ENCODE measurements around the gene SLC39A13.

The SLC39A13 gene

DNA sequence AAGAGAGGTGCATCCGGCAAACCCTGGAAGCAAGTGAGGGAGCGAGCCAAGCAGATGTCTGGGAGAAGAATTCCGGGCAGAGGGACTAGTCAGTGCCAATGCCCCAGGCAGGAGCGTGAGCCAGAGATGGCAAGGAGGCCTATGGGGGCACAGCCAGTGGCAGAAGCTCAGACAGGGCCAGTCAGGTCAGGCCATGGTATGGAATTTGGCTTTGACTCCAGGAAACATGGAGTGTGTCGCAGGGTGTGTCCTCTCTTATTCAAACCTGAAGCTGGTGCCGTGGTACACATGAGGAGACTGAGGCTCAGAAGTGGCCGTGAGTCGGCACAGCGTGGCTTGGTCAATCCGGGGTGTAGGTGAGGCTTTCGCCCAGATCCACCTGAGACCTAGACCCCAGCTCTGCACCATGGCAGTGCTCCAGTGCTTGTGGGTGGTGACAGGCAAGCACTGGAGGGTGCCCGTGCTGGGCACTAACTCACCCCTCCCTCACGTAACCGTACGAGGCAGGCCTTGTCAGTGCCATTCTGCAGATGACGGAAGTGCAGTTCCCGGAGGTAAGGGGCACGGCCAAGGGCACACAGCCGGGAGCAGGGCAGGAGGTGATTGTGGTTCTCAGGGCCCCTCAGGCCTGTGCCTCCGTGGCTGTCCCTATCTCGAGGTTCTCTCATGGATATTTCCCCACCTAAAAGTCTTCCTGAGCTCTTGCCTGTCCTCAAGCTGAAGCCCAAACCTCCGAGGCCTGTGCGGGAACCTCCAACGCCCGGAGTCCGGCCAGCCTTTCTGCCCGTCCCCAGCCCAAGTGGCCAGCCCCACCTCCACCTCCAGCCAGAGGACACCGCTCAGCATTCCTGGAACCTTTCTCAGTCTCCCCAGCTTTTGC lies 19.5 kb upstream of the SLC39A13 start:
- Histone ChIP-seq H3K18ac (ENCODE audit: low read length) (no peak overlapping the region), H2AK5ac (ENCODE audit: low read length) (no peak overlapping the region), H2BK15ac (replicated peaks; ENCODE audit: low read depth) (no peak overlapping the region), H3K56ac (ENCODE audit: low read length) (no peak overlapping the region), H3K36me3 (ENCODE audit: control insufficient read depth, insufficient read depth, low read length) (no peaks in the 10 kb centered on the region), H3K79me2 (ENCODE audit: control insufficient read depth, insufficient read depth, low read length) (no peaks in the 10 kb centered on the region), H3K4me3 (ENCODE audit: low read length) (no peak overlapping the region), H3K9ac (ENCODE audit: low read length) (no peak overlapping the region), H3K27me3 (ENCODE audit: insufficient read depth, low read length, poor library complexity) (no peaks in the 10 kb centered on the region), H4K5ac (ENCODE audit: low read length) (no peak overlapping the region), H3K79me1 (ENCODE audit: low read length) (no peaks in the 10 kb centered on the region), H2BK5ac (ENCODE audit: low read length) (no peak overlapping the region), H3K4me2 (ENCODE audit: low read length) (no peak overlapping the region), H2BK120ac (ENCODE audit: low read depth, low read length) (no peak overlapping the region), H3K27ac (ENCODE audit: low read depth, low read length) (no peak overlapping the region), H3K4me1 (ENCODE audit: control insufficient read depth, low read depth, low read length) (no peaks in the 10 kb centered on the region), H4K8ac (ENCODE audit: low read depth, low read length) (no peak overlapping the region), H3K23ac (ENCODE audit: low read length) (no peak overlapping the region), H3K4ac (ENCODE audit: low read depth, low read length) (no peak overlapping the region)
- WGBS (ENCODE audit: extremely low coverage, insufficient coverage, low lambda C conversion rate), result no CpG with 5 or more reads among the region's 28 CpGs
- no peak for DNase-seq

DNA sequence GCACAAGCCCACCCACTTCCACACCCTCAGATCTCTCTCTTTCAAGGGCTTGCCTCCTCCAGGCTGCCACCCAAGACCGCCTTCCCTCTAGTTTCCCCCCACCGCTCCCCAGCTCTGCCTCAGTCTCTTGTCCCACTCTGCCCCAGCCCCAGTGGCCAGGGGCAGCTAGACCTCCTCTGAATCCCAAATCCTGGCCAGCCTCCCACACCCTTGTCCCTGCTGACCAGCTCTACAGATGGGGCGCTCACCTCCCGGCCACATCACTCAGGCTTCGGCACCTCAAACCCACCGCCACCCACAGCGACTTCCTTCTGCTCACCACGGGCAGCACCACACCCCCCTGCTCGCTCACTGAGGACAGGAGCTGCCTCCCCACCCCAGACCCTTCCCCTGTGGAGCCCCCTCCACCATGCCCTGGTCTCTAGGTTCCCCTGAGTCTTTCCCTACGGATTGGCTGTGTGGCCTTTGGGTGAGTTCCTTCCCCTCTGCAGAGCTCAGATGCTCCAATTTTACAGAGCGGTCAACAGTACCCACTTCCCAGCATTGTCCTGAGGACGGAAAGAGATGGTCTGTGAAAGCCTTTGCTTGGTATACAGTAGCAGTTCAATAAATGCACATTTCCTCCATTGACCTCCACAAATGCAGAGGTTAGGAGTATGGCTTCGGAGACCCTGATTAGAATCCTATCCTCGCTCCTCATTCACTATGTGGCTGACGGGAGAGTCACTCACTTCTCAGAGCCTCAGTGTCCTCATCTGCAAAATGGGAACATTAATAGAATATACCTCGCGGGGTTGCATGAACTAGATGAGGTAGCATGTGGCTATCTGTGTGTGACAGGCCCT lies 18.6 kb upstream of the SLC39A13 start:
- Histone ChIP-seq H3K9ac (ENCODE audit: low read length) (no peak overlapping the region), H3K4me1 (ENCODE audit: control insufficient read depth, low read depth, low read length) (no peaks in the 10 kb centered on the region), H3K36me3 (ENCODE audit: control insufficient read depth, insufficient read depth, low read length) (no peaks in the 10 kb centered on the region), H3K27me3 (ENCODE audit: insufficient read depth, low read length, poor library complexity) (no peaks in the 10 kb centered on the region), H2BK15ac (replicated peaks; ENCODE audit: low read depth) (no peak overlapping the region), H3K18ac (ENCODE audit: low read length) (no peak overlapping the region), H3K4me2 (ENCODE audit: low read length) (no peak overlapping the region), H3K4me3 (ENCODE audit: low read length) (no peak overlapping the region), H2BK5ac (ENCODE audit: low read length) (no peak overlapping the region), H3K4ac (ENCODE audit: low read depth, low read length) (no peak overlapping the region), H3K79me1 (ENCODE audit: low read length) (no peaks in the 10 kb centered on the region), H2BK120ac (ENCODE audit: low read depth, low read length) (no peak overlapping the region), H4K5ac (ENCODE audit: low read length) (no peak overlapping the region), H4K8ac (ENCODE audit: low read depth, low read length) (no peak overlapping the region), H3K56ac (ENCODE audit: low read length) (no peak overlapping the region), H3K79me2 (ENCODE audit: control insufficient read depth, insufficient read depth, low read length) (no peaks in the 10 kb centered on the region), H3K23ac (ENCODE audit: low read length) (no peak overlapping the region), H3K27ac (ENCODE audit: low read depth, low read length) (no peak overlapping the region), H2AK5ac (ENCODE audit: low read length) (no peak overlapping the region)
- WGBS (ENCODE audit: extremely low coverage, insufficient coverage, low lambda C conversion rate), result no CpG with 5 or more reads among the region's 17 CpGs
- no peak for DNase-seq

DNA sequence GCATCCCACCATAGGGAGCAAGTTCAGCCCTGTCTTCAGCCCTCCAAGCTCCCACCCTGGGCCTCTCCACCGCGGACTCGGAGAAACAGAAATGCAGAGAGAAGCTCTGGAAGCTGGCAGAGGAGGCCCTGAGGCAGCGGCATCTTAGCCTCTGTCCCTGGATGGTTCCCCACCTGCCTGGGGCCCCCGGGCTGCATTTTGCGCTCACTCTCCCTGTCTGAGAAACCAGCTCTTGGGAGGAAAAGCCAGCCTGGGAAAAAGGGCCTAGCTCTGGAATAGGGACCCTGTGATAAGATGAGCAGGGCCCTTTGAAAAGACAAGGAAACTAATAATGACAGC lies 18.0 kb upstream of the SLC39A13 start:
- Histone ChIP-seq H3K4me3 (ENCODE audit: low read length) (no peak overlapping the region), H3K36me3 (ENCODE audit: control insufficient read depth, insufficient read depth, low read length) (no peaks in the 10 kb centered on the region), H2BK5ac (ENCODE audit: low read length) (no peak overlapping the region), H3K23ac (ENCODE audit: low read length) (no peak overlapping the region), H4K8ac (ENCODE audit: low read depth, low read length) (no peak overlapping the region), H3K9ac (ENCODE audit: low read length) (no peak overlapping the region), H3K27ac (ENCODE audit: low read depth, low read length) (no peak overlapping the region), H3K4ac (ENCODE audit: low read depth, low read length) (no peak overlapping the region), H2BK120ac (ENCODE audit: low read depth, low read length) (no peak overlapping the region), H2AK5ac (ENCODE audit: low read length) (no peak overlapping the region), H3K4me2 (ENCODE audit: low read length) (no peak overlapping the region), H2BK15ac (replicated peaks; ENCODE audit: low read depth) (no peak overlapping the region), H3K79me1 (ENCODE audit: low read length) (no peaks in the 10 kb centered on the region), H3K4me1 (ENCODE audit: control insufficient read depth, low read depth, low read length) (no peaks in the 10 kb centered on the region), H4K5ac (ENCODE audit: low read length) (no peak overlapping the region), H3K79me2 (ENCODE audit: control insufficient read depth, insufficient read depth, low read length) (no peaks in the 10 kb centered on the region), H3K18ac (ENCODE audit: low read length) (no peak overlapping the region), H3K56ac (ENCODE audit: low read length) (no peak overlapping the region), H3K27me3 (ENCODE audit: insufficient read depth, low read length, poor library complexity) (no peaks in the 10 kb centered on the region)
- WGBS (ENCODE audit: extremely low coverage, insufficient coverage, low lambda C conversion rate), result no CpG with 5 or more reads among the region's 6 CpGs
- DNase-seq, result no peak

DNA sequence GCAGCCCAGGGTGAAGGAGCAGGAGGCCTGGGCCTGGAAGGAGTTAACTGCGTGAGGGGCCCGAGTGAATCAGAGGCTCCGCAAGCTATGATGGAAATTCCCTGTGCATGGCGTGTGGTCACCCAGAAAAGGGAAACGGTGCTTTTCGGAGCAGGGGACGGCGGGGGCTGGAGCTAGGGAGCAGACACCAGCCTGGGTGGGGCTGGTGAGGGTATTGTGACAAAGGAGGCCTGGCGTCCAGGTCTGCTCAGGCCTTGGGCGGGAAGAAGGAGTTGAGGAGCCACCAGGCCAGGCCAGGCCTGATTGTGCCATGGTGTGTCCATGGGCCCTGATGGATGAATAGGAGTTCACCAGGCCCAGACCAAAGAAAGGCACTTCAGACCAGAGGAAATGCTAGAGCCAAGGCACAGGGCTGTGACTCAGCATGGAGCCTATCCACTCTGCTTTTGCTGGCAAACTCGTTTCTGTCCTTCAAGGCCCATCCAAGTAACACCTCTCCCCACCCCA lies 17.3 kb upstream of the SLC39A13 start:
- H3K27me3 ChIP-seq (ENCODE audit: insufficient read depth, low read length, poor library complexity), result no peaks in the 10 kb centered on the region
- DNase-seq, result no peak

DNA sequence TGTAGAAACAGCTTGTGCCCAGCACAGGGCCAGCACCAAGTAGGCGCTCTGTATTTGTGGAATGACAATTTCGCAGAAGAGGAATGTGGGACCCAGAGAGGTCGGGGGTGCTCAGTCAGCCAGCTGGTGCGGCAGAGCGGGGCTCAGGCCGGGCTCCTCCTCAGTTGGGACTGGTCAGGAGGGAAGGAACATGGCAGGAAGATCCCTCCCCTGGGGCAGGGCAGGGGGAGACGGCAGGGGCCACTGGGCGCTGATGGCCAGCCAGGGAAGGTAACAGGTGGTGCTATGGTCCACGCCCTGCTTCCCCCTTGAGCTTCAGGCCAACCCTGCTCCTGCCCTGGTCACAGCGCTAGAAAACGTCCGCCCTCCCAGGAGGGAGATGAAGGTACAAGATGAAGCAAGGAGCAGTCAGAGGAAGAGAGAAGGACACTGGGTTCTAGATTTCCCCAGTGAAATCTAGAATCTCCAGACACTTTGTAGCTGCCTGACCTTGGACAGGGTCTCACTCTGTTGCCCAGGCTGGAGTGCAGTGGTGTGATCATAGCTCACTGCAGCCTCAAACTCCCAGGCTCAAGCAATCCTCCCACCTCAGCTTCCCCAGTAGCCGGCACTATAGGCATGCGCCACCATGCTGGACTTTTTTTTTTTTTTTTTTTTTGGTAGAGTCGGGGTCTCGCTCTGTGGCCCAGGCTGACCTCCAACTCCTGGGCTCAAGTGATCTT lies 16.5 kb upstream of the SLC39A13 start:
- H3K9ac ChIP-seq (ENCODE audit: low read length), result no peak overlapping the region
- no peak overlapping the region for H2BK5ac ChIP-seq (ENCODE audit: low read length)
- no peak overlapping the region for H2AK5ac ChIP-seq (ENCODE audit: low read length)
- no peak overlapping the region for H4K5ac ChIP-seq (ENCODE audit: low read length)
- H3K27ac ChIP-seq (ENCODE audit: low read depth, low read length), result no peak overlapping the region
- H3K56ac ChIP-seq (ENCODE audit: low read length), result no peak overlapping the region
- no peak overlapping the region for H3K4me3 ChIP-seq (ENCODE audit: low read length)
- H3K18ac ChIP-seq (ENCODE audit: low read length), result no peak overlapping the region
- no peaks in the 10 kb centered on the region for H3K36me3 ChIP-seq (ENCODE audit: control insufficient read depth, insufficient read depth, low read length)
- no CpG with 5 or more reads among the region's 16 CpGs for WGBS (ENCODE audit: extremely low coverage, insufficient coverage, low lambda C conversion rate)
- no peak overlapping the region for H4K8ac ChIP-seq (ENCODE audit: low read depth, low read length)
- H3K23ac ChIP-seq (ENCODE audit: low read length), result peak overlapping the region; percentile 60
- H3K4me1 ChIP-seq (ENCODE audit: control insufficient read depth, low read depth, low read length), result no peaks in the 10 kb centered on the region
- no peaks in the 10 kb centered on the region for H3K27me3 ChIP-seq (ENCODE audit: insufficient read depth, low read length, poor library complexity)
- H2BK15ac ChIP-seq (replicated peaks; ENCODE audit: low read depth), result no peak overlapping the region
- H3K79me2 ChIP-seq (ENCODE audit: control insufficient read depth, insufficient read depth, low read length), result no peaks in the 10 kb centered on the region
- H3K79me1 ChIP-seq (ENCODE audit: low read length), result no peaks in the 10 kb centered on the region
- no peak overlapping the region for H3K4me2 ChIP-seq (ENCODE audit: low read length)
- DNase-seq, result no peak
- H3K4ac ChIP-seq (ENCODE audit: low read depth, low read length), result no peak overlapping the region
- H2BK120ac ChIP-seq (ENCODE audit: low read depth, low read length), result no peak overlapping the region

More for the DNA sequence above, 17.3 kb upstream of the SLC39A13 start:
- Histone ChIP-seq H3K4me1 (ENCODE audit: control insufficient read depth, low read depth, low read length) (no peaks in the 10 kb centered on the region), H4K5ac (ENCODE audit: low read length) (no peak overlapping the region), H3K9ac (ENCODE audit: low read length) (no peak overlapping the region), H3K79me2 (ENCODE audit: control insufficient read depth, insufficient read depth, low read length) (no peaks in the 10 kb centered on the region), H3K36me3 (ENCODE audit: control insufficient read depth, insufficient read depth, low read length) (no peaks in the 10 kb centered on the region), H3K4me3 (ENCODE audit: low read length) (no peak overlapping the region), H3K18ac (ENCODE audit: low read length) (no peak overlapping the region), H2BK5ac (ENCODE audit: low read length) (no peak overlapping the region), H3K56ac (ENCODE audit: low read length) (no peak overlapping the region), H4K8ac (ENCODE audit: low read depth, low read length) (no peak overlapping the region), H3K79me1 (ENCODE audit: low read length) (no peaks in the 10 kb centered on the region), H2AK5ac (ENCODE audit: low read length) (no peak overlapping the region), H3K4me2 (ENCODE audit: low read length) (no peak overlapping the region), H3K23ac (ENCODE audit: low read length) (no peak overlapping the region), H2BK120ac (ENCODE audit: low read depth, low read length) (no peak overlapping the region), H3K27ac (ENCODE audit: low read depth, low read length) (no peak overlapping the region), H3K4ac (ENCODE audit: low read depth, low read length) (no peak overlapping the region), H2BK15ac (replicated peaks; ENCODE audit: low read depth) (no peak overlapping the region)
- no CpG with 5 or more reads among the region's 11 CpGs for WGBS (ENCODE audit: extremely low coverage, insufficient coverage, low lambda C conversion rate)

All from mesendoderm (in vitro differentiated cells).